Breast epithelium (tissue), 3 donors: ENCODE measurements around the gene SH3TC1.

ENCODE experiments used
- POLR2A ChIP-seq: fragments of 450-650 bp; IDR thresholded peaks from one replicate; pipeline ENCODE4 v1.6.1; 2016; ENCODE audit warnings: antibody characterized with exemption, mild to moderate bottlenecking, moderate library complexity
- POLR2AphosphoS5 ChIP-seq, 3 donors: sonication (generic); formaldehyde crosslinking; IDR thresholded peaks; one replicate each; pipeline ENCODE4 v1.6.1; 2017; ENCODE audit warnings: antibody characterized with exemption in 3 of 3
- TF ChIP-seq, protein P1 (sequence below), 3 donors: fragments of 450-650 bp; IDR thresholded peaks; one replicate each; pipeline ENCODE4 v1.5.1; 2016 to 2017; ENCODE audit warnings: antibody characterized with exemption in 3 of 3, mild to moderate bottlenecking in 3 of 3, moderate library complexity in 3 of 3

DNA sequence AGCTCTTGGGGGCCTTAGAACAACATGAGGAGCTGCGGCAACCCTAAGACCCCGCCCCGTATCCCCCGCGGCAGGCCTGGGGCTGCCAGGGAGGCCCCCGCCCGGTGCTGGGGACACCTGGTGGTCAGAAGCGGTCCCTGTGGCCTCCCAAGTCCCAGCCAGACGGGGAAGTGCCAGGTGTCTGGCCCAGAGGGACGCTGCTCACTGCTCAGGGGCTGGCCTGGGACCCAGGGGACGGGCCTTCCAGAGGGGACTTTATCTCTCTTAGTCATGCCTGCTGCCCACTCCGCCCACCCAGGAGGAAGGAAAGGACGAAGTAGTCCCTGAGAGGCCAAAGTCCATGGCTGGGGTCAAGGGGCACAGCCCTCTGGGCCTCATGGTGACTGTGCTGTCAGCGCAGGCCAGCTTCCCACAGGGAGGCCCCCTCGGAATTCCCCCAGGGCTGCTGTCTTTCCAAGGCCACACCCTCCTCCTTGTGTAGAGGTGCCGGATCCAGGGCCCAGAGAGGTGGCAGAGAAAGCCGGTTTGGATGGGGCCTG, 39.5 kb downstream of the SH3TC1 start:
- TF ChIP-seq POLR2A (no peak), POLR2AphosphoS5 (IDR thresholded peaks at IDR 0.05) (no peak)
- TF ChIP-seq, protein P1, sequence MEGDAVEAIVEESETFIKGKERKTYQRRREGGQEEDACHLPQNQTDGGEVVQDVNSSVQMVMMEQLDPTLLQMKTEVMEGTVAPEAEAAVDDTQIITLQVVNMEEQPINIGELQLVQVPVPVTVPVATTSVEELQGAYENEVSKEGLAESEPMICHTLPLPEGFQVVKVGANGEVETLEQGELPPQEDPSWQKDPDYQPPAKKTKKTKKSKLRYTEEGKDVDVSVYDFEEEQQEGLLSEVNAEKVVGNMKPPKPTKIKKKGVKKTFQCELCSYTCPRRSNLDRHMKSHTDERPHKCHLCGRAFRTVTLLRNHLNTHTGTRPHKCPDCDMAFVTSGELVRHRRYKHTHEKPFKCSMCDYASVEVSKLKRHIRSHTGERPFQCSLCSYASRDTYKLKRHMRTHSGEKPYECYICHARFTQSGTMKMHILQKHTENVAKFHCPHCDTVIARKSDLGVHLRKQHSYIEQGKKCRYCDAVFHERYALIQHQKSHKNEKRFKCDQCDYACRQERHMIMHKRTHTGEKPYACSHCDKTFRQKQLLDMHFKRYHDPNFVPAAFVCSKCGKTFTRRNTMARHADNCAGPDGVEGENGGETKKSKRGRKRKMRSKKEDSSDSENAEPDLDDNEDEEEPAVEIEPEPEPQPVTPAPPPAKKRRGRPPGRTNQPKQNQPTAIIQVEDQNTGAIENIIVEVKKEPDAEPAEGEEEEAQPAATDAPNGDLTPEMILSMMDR (IDR thresholded peaks at IDR 0.05), result no peak
